Retinal pigment epithelial cell (primary cell): ENCODE measurements around the gene BPIFA3.

Source experiments
- DNase-seq: peaks from one replicate; pipeline ENCODE4 v3.0.0-alpha.2; 2010; ENCODE audit warnings: low read depth
- H3K4me3 ChIP-seq: 2 replicates; pipeline ENCODE4 v1.5.1; 2011; ENCODE audit warnings: mild to moderate bottlenecking, low read length, control low read depth, moderate library complexity
- CTCF ChIP-seq: conservative IDR thresholded peaks from 2 replicates; pipeline ENCODE4 v1.5.1; 2011; ENCODE audit warnings: low read depth, low read length, control low read depth, inconsistent platforms

The BPIFA3 gene

GRCh38 chr20:33217052-33217451 is at the start of gene BPIFA3:
Gene BPIFA3 (plus strand): TSS chr20:33217352. CDS start chr20:33217537, 185 bp downstream.
- no peak within 1 kb of the TSS for H3K4me3 ChIP-seq
- no peak for TF ChIP-seq CTCF
- no peak for DNase-seq

GRCh38 chr20:33167859-33168258 is 49.3 kb upstream of the BPIFA3 start, which contains the start of gene BPIFA2:
Gene BPIFA2 (plus strand): TSS chr20:33168159. CDS start chr20:33169146, 987 bp downstream.
- DNase-seq: no peak
- no peak for TF ChIP-seq CTCF
- H3K4me3 ChIP-seq: no peak within 1 kb of the TSS

GRCh38 chr20:33169176-33169794 is 47.9 kb upstream of the BPIFA3 start:
- peak; percentile 61 for TF ChIP-seq CTCF
- DNase-seq: no peak
- no peak overlapping the region for H3K4me3 ChIP-seq

- no peak for TF ChIP-seq CTCF
- no peak overlapping the region for H3K4me3 ChIP-seq
- DNase-seq: no peak
These were observed 44.4 kb upstream of the BPIFA3 start for GRCh38 chr20:33172781-33173180.

GRCh38 chr20:33175123-33175522 is 42.0 kb upstream of the BPIFA3 start:
- DNase-seq: no peak
- TF ChIP-seq CTCF: no peak
- H3K4me3 ChIP-seq: no peak overlapping the region

- no peak for TF ChIP-seq CTCF
- DNase-seq: peak; percentile 9
- H3K4me3 ChIP-seq: no peak overlapping the region
These were observed 41.1 kb upstream of the BPIFA3 start for GRCh38 chr20:33176101-33176500.

- no peak overlapping the region for H3K4me3 ChIP-seq
- DNase-seq: no peak
- TF ChIP-seq CTCF: no peak
These were observed 39.3 kb upstream of the BPIFA3 start for GRCh38 chr20:33177866-33178265.
